Measurements from ENCODE around the gene PLEKHO2. TPM values are rescaled to one million over a fixed set of nuclear protein-coding genes. Genes with fewer than 3 reads are reported as not detected.
"Not testable (repeated sequence)": the region's sequence is repeated elsewhere in the genome, so short reads cannot be mapped to it uniquely, and the experiment has no call there.

The PLEKHO2 gene
- total and polyA plus RNA-seq, 10 donors: 33.9 to 249 (median 141) TPM

- no peaks in the 10 kb centered on the region for H3K27me3 ChIP-seq (replicated peaks in 1 of 7)
- H3K4me3 ChIP-seq: no peak overlapping the region
- peak; percentile 90 for DNase-seq
- H3K4me1 ChIP-seq: peaks cover 0 to 17% (median 6%) of the 10 kb centered on the region in 6 donors
- H3K27ac ChIP-seq: no peak overlapping the region
- TF ChIP-seq, protein P1, sequence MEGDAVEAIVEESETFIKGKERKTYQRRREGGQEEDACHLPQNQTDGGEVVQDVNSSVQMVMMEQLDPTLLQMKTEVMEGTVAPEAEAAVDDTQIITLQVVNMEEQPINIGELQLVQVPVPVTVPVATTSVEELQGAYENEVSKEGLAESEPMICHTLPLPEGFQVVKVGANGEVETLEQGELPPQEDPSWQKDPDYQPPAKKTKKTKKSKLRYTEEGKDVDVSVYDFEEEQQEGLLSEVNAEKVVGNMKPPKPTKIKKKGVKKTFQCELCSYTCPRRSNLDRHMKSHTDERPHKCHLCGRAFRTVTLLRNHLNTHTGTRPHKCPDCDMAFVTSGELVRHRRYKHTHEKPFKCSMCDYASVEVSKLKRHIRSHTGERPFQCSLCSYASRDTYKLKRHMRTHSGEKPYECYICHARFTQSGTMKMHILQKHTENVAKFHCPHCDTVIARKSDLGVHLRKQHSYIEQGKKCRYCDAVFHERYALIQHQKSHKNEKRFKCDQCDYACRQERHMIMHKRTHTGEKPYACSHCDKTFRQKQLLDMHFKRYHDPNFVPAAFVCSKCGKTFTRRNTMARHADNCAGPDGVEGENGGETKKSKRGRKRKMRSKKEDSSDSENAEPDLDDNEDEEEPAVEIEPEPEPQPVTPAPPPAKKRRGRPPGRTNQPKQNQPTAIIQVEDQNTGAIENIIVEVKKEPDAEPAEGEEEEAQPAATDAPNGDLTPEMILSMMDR (IDR thresholded peaks at IDR 0.05 in 8 of 11, conservative IDR thresholded peaks at IDR 0.05 in 3 of 11): peak; percentile 78 to 97 (median 90)
- TF ChIP-seq POLR2AphosphoS5 (IDR thresholded peaks at IDR 0.05) (peak in 1 of 3 donors; percentile 38), POLR2A (IDR thresholded peaks at IDR 0.05) (no peak)
- 35 to 39% (median 38%) methylated on average over 14 of the region's 14 CpGs for WGBS, 5 donors
- H3K9me3 ChIP-seq: no peaks in the 10 kb centered on the region
- no peaks in the 10 kb centered on the region for H3K36me3 ChIP-seq
- intact Hi-C loops (cut with DNase I; ENCODE audit: low total_unique reads): loop anchor here (2.0 kb wide), 1 partner anchor 77 kb away; no protein-coding TSS in a partner anchor
These were observed 31.8 kb upstream of the PLEKHO2 start for GRCh38 chr15:64809649-64810496.

- intact Hi-C loops (cut with DNase I; ENCODE audit: low total_unique reads): no loop called here
These were observed 31.0 kb upstream of the PLEKHO2 start for GRCh38 chr15:64810497-64811326.

GRCh38 chr15:64813075-64813474 lies 28.6 kb upstream of the PLEKHO2 start:
- peaks cover 0 to 17% (median 6%) of the 10 kb centered on the region in 6 donors for H3K4me1 ChIP-seq
- DNase-seq: no peak
- WGBS, 5 donors: 42 to 66% (median 60%) methylated on average over 6 of the region's 6 CpGs
- no peak overlapping the region for H3K27ac ChIP-seq
- H3K9me3 ChIP-seq: no peaks in the 10 kb centered on the region
- H3K4me3 ChIP-seq: no peak overlapping the region
- intact Hi-C loops (cut with DNase I; ENCODE audit: low total_unique reads): no loop called here
- TF ChIP-seq, protein P1 (IDR thresholded peaks at IDR 0.05 in 8 of 11, conservative IDR thresholded peaks at IDR 0.05 in 3 of 11): no peak
- TF ChIP-seq POLR2A (IDR thresholded peaks at IDR 0.05): no peak
- no peak for TF ChIP-seq POLR2AphosphoS5 (IDR thresholded peaks at IDR 0.05)
- H3K27me3 ChIP-seq (replicated peaks in 1 of 7): no peaks in the 10 kb centered on the region
- peaks cover 0 to 11% (median 0%) of the 10 kb centered on the region in 6 donors for H3K36me3 ChIP-seq

More at GRCh38 chr15:64810497-64811326, 31.0 kb upstream of the PLEKHO2 start:
- H3K27me3 ChIP-seq (replicated peaks in 1 of 7): no peaks in the 10 kb centered on the region
- no peak for DNase-seq
- no peak for TF ChIP-seq POLR2A (IDR thresholded peaks at IDR 0.05)
- TF ChIP-seq POLR2AphosphoS5 (IDR thresholded peaks at IDR 0.05): no peak
- TF ChIP-seq, protein P1 (IDR thresholded peaks at IDR 0.05 in 8 of 11, conservative IDR thresholded peaks at IDR 0.05 in 3 of 11): no peak
- no peak overlapping the region for H3K4me3 ChIP-seq
- H3K9me3 ChIP-seq: no peaks in the 10 kb centered on the region
- H3K27ac ChIP-seq: no peak overlapping the region
- H3K36me3 ChIP-seq: no peaks in the 10 kb centered on the region
- peaks cover 0 to 17% (median 6%) of the 10 kb centered on the region in 6 donors for H3K4me1 ChIP-seq
- 70 to 83% (median 79%) methylated on average over 5 to 6 of the region's 6 CpGs for WGBS, 5 donors

GRCh38 chr15:64814283-64814682 lies 27.4 kb upstream of the PLEKHO2 start:
- Histone ChIP-seq H3K4me1 (peaks cover 0 to 17% (median 6%) of the 10 kb centered on the region in 6 donors), H3K36me3 (peaks cover 0 to 22% (median 0%) of the 10 kb centered on the region in 6 donors)
- H3K4me3 ChIP-seq; H3K9me3 ChIP-seq; DNase-seq; intact Hi-C loops (cut with DNase I; ENCODE audit: low total_unique reads); H3K27me3 ChIP-seq (replicated peaks in 1 of 7); H3K27ac ChIP-seq: not testable (repeated sequence)
- 95 to 98% (median 97%) methylated on average over 8 of the region's 8 CpGs for WGBS, 5 donors

GRCh38 chr15:64814965-64815364 lies 26.8 kb upstream of the PLEKHO2 start:
- H3K9me3 ChIP-seq; intact Hi-C loops (cut with DNase I; ENCODE audit: low total_unique reads); H3K27me3 ChIP-seq (replicated peaks in 1 of 7); H3K4me3 ChIP-seq; DNase-seq: not testable (repeated sequence)
- H3K36me3 ChIP-seq: peaks cover 0 to 29% (median 0%) of the 10 kb centered on the region in 6 donors
- WGBS, 5 donors: 63 to 82% (median 67%) methylated on average over 4 of the region's 4 CpGs
- peak overlapping the region in 2 of 8 donors; percentile 11 to 61 for H3K27ac ChIP-seq
- H3K4me1 ChIP-seq: peaks cover 0 to 11% (median 5%) of the 10 kb centered on the region in 6 donors
